ENCODE data around the gene UBE2H.
"Not testable (repeated sequence)": the region's sequence is repeated elsewhere in the genome, so short reads cannot be mapped to it uniquely, and the experiment has no call there.

UBE2H gene

DNA sequence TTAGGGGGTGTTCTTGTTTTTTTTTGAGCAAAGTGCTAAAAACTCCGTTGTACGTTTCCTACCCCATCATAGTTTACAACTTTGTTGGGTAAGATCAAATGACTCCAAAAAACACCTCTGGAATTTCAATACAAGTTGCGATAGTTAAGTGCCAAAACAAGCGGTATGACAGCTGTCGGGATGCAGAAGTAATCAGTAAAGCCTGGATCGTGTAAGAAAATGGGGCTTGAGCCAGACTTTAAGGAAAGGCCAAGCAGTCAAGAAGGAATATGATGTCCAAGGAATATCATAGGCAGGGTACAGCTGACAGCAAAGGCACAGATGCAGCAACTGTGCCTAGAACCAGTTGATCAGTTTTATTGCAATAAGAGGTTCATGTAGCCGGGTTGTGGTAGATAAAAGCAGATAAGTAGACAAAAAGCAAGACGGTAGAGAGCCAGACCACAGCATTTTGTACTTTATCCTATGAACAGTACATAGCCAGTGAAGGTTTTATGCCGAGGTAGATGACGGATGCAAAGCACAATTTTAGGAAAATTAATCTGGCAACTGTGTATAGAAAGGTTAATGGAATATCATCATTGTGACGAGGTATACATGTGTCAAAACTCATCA is 45.5 kb downstream of the UBE2H start:
- Histone ChIP-seq H3K4me3 (ENCODE audit: low read length) (no peak overlapping the region), H3K9ac (ENCODE audit: low read depth, low read length) (no peak overlapping the region)

DNA sequence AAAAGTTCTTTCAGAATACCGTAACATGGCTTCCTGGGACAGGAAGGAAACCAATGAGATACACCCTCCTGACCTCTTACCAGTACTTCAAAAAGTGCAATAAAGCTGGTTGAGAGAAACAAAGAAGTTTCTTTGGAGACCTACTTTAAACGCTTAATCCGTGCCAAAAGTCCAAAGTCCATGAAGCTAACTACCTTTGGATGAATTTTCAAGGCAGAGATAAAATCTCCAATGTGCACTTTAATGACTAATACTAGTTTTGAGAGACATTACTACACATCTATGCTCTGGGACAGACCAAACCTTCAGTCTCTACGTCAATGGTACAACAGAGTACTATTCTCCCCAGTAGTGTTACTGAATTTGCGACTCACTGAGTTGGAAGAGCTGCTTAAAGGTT is 46.1 kb downstream of the UBE2H start:
- Histone ChIP-seq H3K27me3 (ENCODE audit: control insufficient read depth, insufficient read depth, low read length) (no peaks in the 10 kb centered on the region), H3K4me2 (ENCODE audit: low read length) (no peak overlapping the region), H3K4me1 (ENCODE audit: control insufficient read depth, insufficient read depth, low read length) (peaks cover 4% of the 10 kb centered on the region), H3K36me3 (ENCODE audit: insufficient read depth, low read length) (peaks cover 10% of the 10 kb centered on the region), H3K4me3 (ENCODE audit: low read length) (no peak overlapping the region), H3K9me3 (replicated peaks; ENCODE audit: low read length) (no peaks in the 10 kb centered on the region), H3K9ac (ENCODE audit: low read depth, low read length) (no peak overlapping the region)

More for the DNA sequence above, 45.5 kb downstream of the UBE2H start:
- H3K27me3 ChIP-seq (ENCODE audit: control insufficient read depth, insufficient read depth, low read length), result no peaks in the 10 kb centered on the region
- no peak overlapping the region for H3K4me2 ChIP-seq (ENCODE audit: low read length)
- H3K36me3 ChIP-seq (ENCODE audit: insufficient read depth, low read length), result peaks cover 10% of the 10 kb centered on the region
- peaks cover 4% of the 10 kb centered on the region for H3K4me1 ChIP-seq (ENCODE audit: control insufficient read depth, insufficient read depth, low read length)
- H3K9me3 ChIP-seq (replicated peaks; ENCODE audit: low read length), result no peaks in the 10 kb centered on the region

DNA sequence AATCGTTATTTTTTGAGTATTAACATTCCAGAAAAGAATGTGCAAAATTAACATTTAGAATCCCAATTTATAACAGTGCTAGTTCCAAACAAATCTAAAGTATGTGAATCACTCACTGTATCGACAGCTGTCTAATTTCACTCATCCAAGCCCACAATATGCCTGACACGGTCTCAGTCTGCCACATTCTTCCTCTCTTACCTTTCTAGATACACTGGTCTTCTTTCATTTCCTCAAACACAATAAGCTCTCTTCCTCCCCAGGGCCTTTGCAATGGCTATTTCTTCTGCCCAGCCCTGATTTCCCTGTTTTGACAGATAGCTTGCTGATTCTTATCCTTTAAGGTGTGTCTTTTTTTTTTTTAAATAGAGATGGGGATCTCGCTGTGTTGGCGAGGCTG is 48.8 kb downstream of the UBE2H start:
- no peak overlapping the region for H3K4me2 ChIP-seq (ENCODE audit: low read length)
- peaks cover 12% of the 10 kb centered on the region for H3K36me3 ChIP-seq (ENCODE audit: insufficient read depth, low read length)
- H3K9me3 ChIP-seq (replicated peaks; ENCODE audit: low read length), result no peaks in the 10 kb centered on the region
- no peak overlapping the region for H3K9ac ChIP-seq (ENCODE audit: low read depth, low read length)
- H3K4me1 ChIP-seq (ENCODE audit: control insufficient read depth, insufficient read depth, low read length), result peaks cover 4% of the 10 kb centered on the region
- H3K4me3 ChIP-seq (ENCODE audit: low read length), result no peak overlapping the region
- no peaks in the 10 kb centered on the region for H3K27me3 ChIP-seq (ENCODE audit: control insufficient read depth, insufficient read depth, low read length)

DNA sequence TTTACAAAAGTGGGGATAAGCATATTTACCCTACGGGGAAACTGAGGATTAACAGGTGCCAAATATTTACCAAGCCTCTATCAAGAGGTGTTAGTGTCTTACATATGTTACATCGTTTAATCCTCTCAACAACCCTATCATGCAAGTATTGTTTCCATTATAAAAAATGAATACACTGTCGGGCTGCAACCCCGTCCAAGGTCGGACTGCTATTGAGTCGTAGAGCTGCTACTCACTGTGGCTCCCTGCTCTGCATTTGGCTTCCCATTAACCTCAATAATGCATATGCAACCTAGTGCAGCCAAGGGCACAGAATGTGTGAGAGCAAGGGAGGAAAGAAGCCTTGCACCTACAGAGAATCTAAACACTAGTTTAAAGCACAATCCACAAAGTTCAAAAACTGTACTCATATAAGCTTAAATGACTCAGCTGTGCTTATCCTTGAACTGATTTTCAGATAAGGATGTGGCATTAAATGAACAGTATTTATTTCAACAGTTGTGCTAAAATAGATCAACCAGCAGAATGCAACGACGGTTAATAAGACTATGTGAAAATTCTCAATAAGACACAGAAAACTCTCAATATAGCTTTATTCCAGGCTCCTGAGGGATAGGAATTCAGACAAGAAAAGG is 49.9 kb downstream of the UBE2H start:
- Histone ChIP-seq H3K4me1 (ENCODE audit: control insufficient read depth, insufficient read depth, low read length) (peaks cover 4% of the 10 kb centered on the region), H3K4me2 (ENCODE audit: low read length) (no peak overlapping the region), H3K9me3 (replicated peaks; ENCODE audit: low read length) (no peaks in the 10 kb centered on the region), H3K36me3 (ENCODE audit: insufficient read depth, low read length) (peaks cover 12% of the 10 kb centered on the region), H3K4me3 (ENCODE audit: low read length) (no peak overlapping the region), H3K9ac (ENCODE audit: low read depth, low read length) (no peak overlapping the region), H3K27me3 (ENCODE audit: control insufficient read depth, insufficient read depth, low read length) (no peaks in the 10 kb centered on the region)

DNA sequence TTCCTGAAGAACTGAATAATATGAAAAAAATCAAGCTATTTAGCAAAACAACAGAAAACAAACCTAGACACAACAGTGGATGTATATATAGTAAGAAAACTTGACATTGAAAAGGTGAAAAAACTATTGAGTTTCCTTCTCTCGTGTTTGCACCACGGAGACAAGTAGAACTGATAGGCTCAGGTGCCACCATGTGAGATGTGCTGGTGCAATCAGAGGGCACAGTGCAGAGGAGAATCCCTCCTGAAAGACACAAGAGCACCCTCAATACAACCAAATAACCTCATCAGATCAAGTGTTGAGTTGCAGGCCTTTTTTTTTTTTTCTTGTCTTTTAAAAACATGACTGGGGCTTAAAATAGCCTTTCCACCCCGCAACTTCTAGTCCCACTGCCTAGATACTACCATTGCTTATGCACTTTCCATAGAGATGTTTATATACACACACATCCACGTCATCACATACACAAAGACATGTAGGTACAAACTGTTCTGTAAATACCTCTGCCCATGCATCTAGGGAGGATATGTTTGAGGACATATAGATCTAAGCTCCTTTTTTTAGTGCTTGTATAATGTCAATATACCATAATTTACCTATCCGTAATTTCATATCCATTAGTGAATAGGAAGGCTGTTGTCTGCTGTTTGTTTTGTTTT is 54.1 kb downstream of the UBE2H start:
- no peaks in the 10 kb centered on the region for H3K9me3 ChIP-seq (replicated peaks; ENCODE audit: low read length)
- H3K36me3 ChIP-seq (ENCODE audit: insufficient read depth, low read length), result peaks cover 10% of the 10 kb centered on the region
- H3K9ac ChIP-seq (ENCODE audit: low read depth, low read length), result no peak overlapping the region
- H3K4me1 ChIP-seq (ENCODE audit: control insufficient read depth, insufficient read depth, low read length), result peaks cover 14% of the 10 kb centered on the region
- no peaks in the 10 kb centered on the region for H3K27me3 ChIP-seq (ENCODE audit: control insufficient read depth, insufficient read depth, low read length)
- H3K4me3 ChIP-seq (ENCODE audit: low read length), result no peak overlapping the region
- no peak overlapping the region for H3K4me2 ChIP-seq (ENCODE audit: low read length)

DNA sequence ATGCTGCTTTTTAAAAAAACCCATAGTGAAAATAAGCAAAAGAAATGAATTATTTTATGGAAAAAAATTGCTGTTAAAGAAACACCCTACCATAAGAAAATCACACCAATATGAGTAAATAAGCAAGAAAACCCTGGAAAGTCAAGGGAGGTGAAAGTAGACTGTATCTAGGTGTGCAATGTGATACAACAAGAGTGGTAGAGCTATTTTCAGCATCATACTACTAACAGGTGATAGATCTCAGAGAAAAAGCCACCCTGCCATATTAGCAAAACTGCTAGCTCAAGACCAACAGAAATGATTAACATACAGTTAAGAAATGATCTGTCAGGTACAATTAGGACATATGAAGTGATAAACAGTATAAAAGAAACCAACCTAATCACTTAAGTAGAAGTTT is 54.8 kb downstream of the UBE2H start:
- Histone ChIP-seq H3K4me1 (ENCODE audit: control insufficient read depth, insufficient read depth, low read length) (peaks cover 14% of the 10 kb centered on the region), H3K27me3 (ENCODE audit: control insufficient read depth, insufficient read depth, low read length) (no peaks in the 10 kb centered on the region), H3K9me3 (replicated peaks; ENCODE audit: low read length) (no peaks in the 10 kb centered on the region), H3K36me3 (ENCODE audit: insufficient read depth, low read length) (peaks cover 10% of the 10 kb centered on the region), H3K4me2 (ENCODE audit: low read length) (no peak overlapping the region), H3K9ac (ENCODE audit: low read depth, low read length) (no peak overlapping the region), H3K4me3 (ENCODE audit: low read length) (no peak overlapping the region)

DNA sequence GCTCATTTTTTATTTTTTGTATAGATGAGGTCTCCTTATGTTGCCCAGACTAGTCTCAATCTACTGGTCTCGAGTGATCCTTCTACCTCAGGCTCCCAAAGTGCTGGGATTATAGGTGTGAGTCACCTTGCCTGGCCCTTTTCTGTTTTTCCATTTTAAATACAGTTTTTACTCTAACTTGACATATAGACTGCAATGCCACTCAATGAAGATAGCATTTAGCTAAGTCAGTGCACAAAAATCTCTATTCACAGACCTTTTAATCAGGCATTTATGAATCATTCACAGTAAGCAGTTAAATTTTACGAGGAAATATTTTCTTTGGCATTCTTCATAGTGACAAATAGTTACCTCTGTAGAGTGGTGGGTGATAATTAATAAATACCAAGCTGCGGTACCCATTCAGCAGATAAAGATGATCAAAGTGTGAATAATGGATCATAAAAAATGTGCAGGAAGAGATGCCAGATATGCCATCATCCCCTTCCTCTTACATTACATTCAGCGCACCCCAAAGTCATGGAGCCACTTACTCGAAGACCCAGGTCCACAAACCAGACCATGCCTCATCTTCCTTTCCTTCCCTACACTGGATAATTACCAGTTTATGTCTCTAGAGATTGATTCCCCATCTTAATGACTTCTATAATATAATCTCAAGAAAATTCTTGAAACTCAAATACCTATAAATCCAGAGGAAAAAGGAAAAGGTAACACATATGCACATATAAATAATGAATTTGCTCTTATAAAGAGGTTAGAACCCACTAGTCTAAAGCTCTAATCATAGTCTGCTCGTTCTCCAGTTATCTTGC is 56.0 kb downstream of the UBE2H start:
- H3K9ac ChIP-seq (ENCODE audit: low read depth, low read length), result no peak overlapping the region
- peak overlapping the region; percentile 35 for H3K4me2 ChIP-seq (ENCODE audit: low read length)
- no peak overlapping the region for H3K4me3 ChIP-seq (ENCODE audit: low read length)
- peaks cover 10% of the 10 kb centered on the region for H3K36me3 ChIP-seq (ENCODE audit: insufficient read depth, low read length)
- peaks cover 14% of the 10 kb centered on the region for H3K4me1 ChIP-seq (ENCODE audit: control insufficient read depth, insufficient read depth, low read length)
- no peaks in the 10 kb centered on the region for H3K27me3 ChIP-seq (ENCODE audit: control insufficient read depth, insufficient read depth, low read length)
- H3K9me3 ChIP-seq (replicated peaks; ENCODE audit: low read length), result no peaks in the 10 kb centered on the region

DNA sequence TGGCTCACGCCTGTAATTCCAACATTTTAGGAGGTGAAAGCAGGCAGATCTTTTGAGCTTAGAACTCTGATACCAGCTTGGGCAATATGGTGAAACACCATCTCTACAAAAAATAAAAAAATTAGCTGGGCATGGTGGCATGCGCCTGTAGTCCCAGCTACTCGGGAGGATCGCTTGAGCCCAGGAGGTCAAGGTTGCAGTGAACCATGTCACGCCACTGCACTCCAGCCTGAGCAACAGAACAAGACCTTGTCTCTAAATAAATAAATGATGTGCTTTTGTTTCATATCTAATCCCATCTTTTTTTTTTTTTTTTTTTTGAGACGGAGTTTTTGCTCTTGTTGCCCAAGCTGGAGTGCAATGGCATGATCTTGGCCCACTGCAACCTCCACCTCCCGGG is 58.6 kb downstream of the UBE2H start:
- not testable (repeated sequence) for H3K9me3 ChIP-seq (replicated peaks; ENCODE audit: low read length); H3K4me3 ChIP-seq (ENCODE audit: low read length); H3K36me3 ChIP-seq (ENCODE audit: insufficient read depth, low read length); H3K9ac ChIP-seq (ENCODE audit: low read depth, low read length); H3K4me2 ChIP-seq (ENCODE audit: low read length); H3K27me3 ChIP-seq (ENCODE audit: control insufficient read depth, insufficient read depth, low read length)
- H3K4me1 ChIP-seq (ENCODE audit: control insufficient read depth, insufficient read depth, low read length), result peaks cover 14% of the 10 kb centered on the region

DNA sequence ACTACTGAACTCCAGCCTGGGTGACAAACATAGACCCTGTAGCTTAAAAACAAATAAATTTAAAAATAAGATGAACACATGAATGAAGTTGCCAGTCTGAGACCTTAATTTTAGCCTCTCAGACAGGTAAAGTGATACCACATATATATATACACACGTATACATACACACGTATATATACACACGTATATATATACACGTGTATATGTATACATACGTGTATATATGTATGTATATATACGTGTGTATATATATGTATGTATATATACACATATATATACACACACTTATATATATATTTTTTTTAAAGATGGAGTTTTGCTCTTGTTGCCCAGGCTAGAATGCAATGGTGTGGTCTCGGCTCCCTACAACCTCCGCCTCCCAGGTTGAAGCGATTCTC is 62.7 kb downstream of the UBE2H start:
- Histone ChIP-seq H3K4me1 (ENCODE audit: control insufficient read depth, insufficient read depth, low read length) (peaks cover 9% of the 10 kb centered on the region), H3K36me3 (ENCODE audit: insufficient read depth, low read length) (peaks cover 2% of the 10 kb centered on the region), H3K4me2 (ENCODE audit: low read length) (no peak overlapping the region), H3K9me3 (replicated peaks; ENCODE audit: low read length) (no peaks in the 10 kb centered on the region), H3K27me3 (ENCODE audit: control insufficient read depth, insufficient read depth, low read length) (no peaks in the 10 kb centered on the region), H3K9ac (ENCODE audit: low read depth, low read length) (no peak overlapping the region), H3K4me3 (ENCODE audit: low read length) (no peak overlapping the region)

DNA sequence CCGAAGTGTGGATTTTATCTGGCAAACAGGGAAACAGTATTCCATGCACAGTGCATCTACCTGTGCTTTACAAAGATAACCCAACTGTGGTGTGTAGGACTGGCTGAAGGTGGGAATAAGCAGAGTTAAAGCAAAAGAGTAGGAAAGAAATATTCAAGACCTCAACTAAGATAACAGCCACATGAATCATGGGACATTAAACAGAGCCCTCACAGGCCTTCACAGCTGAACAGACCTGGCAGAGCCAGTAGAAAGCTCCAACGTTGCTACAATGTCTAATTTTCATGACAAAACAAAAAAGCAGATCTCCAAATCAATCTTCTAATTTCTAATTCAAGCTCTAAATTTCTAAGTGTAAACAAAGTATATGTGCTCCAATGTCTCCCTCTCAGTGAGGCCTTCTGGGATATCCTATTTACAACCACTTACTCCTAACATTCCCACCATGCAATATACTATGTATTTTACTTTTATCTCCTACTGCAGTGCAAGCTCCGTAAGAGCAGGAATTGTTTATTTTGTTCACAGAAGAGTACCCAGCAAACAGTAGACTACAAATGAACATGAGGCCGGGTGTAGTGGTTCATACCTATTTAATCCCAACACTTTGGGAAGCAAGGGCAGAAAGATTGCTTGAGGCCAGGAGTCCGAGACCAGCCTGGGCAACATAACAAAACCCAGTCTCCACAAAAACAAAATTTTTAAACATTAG is 63.5 kb downstream of the UBE2H start:
- peaks cover 9% of the 10 kb centered on the region for H3K4me1 ChIP-seq (ENCODE audit: control insufficient read depth, insufficient read depth, low read length)
- no peaks in the 10 kb centered on the region for H3K9me3 ChIP-seq (replicated peaks; ENCODE audit: low read length)
- H3K4me3 ChIP-seq (ENCODE audit: low read length), result no peak overlapping the region
- H3K9ac ChIP-seq (ENCODE audit: low read depth, low read length), result no peak overlapping the region
- no peaks in the 10 kb centered on the region for H3K36me3 ChIP-seq (ENCODE audit: insufficient read depth, low read length)
- H3K27me3 ChIP-seq (ENCODE audit: control insufficient read depth, insufficient read depth, low read length), result no peaks in the 10 kb centered on the region
- no peak overlapping the region for H3K4me2 ChIP-seq (ENCODE audit: low read length)

DNA sequence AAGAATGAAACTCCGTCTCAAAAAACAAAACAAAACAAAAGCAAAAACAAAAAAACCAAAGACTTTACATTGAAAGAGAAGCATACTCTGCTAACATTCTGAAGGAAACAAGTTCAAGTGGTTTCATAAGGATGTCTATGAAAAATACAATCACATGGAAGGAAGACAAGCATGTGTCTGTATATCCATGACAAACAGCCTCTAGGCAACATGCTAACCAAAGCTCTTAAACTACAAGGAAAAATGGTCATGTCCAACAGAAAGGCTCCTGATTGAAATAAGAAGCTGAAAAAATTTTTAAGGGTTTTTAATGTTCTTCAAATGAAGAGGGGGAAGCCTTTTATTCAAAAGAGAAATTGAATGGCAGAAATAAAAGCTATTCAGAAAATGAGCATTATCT is 64.9 kb downstream of the UBE2H start:
- Histone ChIP-seq H3K4me2 (ENCODE audit: low read length) (no peak overlapping the region), H3K9ac (ENCODE audit: low read depth, low read length) (no peak overlapping the region), H3K4me1 (ENCODE audit: control insufficient read depth, insufficient read depth, low read length) (peaks cover 15% of the 10 kb centered on the region), H3K9me3 (replicated peaks; ENCODE audit: low read length) (no peaks in the 10 kb centered on the region), H3K4me3 (ENCODE audit: low read length) (no peak overlapping the region), H3K36me3 (ENCODE audit: insufficient read depth, low read length) (no peaks in the 10 kb centered on the region), H3K27me3 (ENCODE audit: control insufficient read depth, insufficient read depth, low read length) (no peaks in the 10 kb centered on the region)

Measured in skeletal muscle satellite cell (primary cell).